HG03378 (cell line): ENCODE results near the gene KIRREL3.

Experiments
- ATAC-seq: cut with Tn5 transposase; IDR thresholded peaks from one replicate; pipeline ENCODE4 v1.9.1; 2021; ENCODE audit warnings: mild to moderate bottlenecking, moderate library complexity; ENCODE audit not compliant: unreplicated experiment

The KIRREL3 gene

GRCh38 chr11:126722006-126722736 is 278.4 kb downstream of the KIRREL3 start:
- no peak for ATAC-seq

GRCh38 chr11:126720539-126721235 is 279.9 kb downstream of the KIRREL3 start:
- ATAC-seq = no peak

- ATAC-seq = no peak
These were observed 280.8 kb downstream of the KIRREL3 start for GRCh38 chr11:126719740-126720139.

GRCh38 chr11:126718276-126718675 is 282.3 kb downstream of the KIRREL3 start:
- no peak for ATAC-seq

- ATAC-seq = no peak
These were observed 284.0 kb downstream of the KIRREL3 start for GRCh38 chr11:126716456-126717083.

- ATAC-seq = no peak
These were observed 286.8 kb downstream of the KIRREL3 start for GRCh38 chr11:126713806-126714205.

GRCh38 chr11:126711977-126712625 is 288.5 kb downstream of the KIRREL3 start:
- no peak for ATAC-seq

- ATAC-seq = no peak
These were observed 289.7 kb downstream of the KIRREL3 start for GRCh38 chr11:126710804-126711399.

- ATAC-seq = no peak
These were observed 293.1 kb downstream of the KIRREL3 start for GRCh38 chr11:126707498-126707897.

- no peak for ATAC-seq
These were observed 296.5 kb downstream of the KIRREL3 start for GRCh38 chr11:126704096-126704495.

GRCh38 chr11:126703662-126704061 is 296.9 kb downstream of the KIRREL3 start:
- ATAC-seq = no peak

GRCh38 chr11:126702987-126703386 is 297.6 kb downstream of the KIRREL3 start:
- ATAC-seq = no peak

GRCh38 chr11:126702165-126702720 is 298.3 kb downstream of the KIRREL3 start:
- no peak for ATAC-seq

- ATAC-seq = no peak
These were observed 299.1 kb downstream of the KIRREL3 start for GRCh38 chr11:126701520-126701897.

- ATAC-seq = peak; percentile 69
These were observed 299.6 kb downstream of the KIRREL3 start for GRCh38 chr11:126700768-126701519.

GRCh38 chr11:126698576-126698975 is 302.0 kb downstream of the KIRREL3 start:
- ATAC-seq = no peak

GRCh38 chr11:126697936-126698335 is 302.6 kb downstream of the KIRREL3 start:
- no peak for ATAC-seq

GRCh38 chr11:126696982-126697381 is 303.6 kb downstream of the KIRREL3 start:
- ATAC-seq = no peak

GRCh38 chr11:126695293-126695692 is 305.3 kb downstream of the KIRREL3 start:
- ATAC-seq = no peak

GRCh38 chr11:126694065-126694625 is 306.4 kb downstream of the KIRREL3 start:
- no peak for ATAC-seq
